Endodermal cell (in vitro differentiated cells): ENCODE data around the gene DDX39B. TPM values are rescaled to one million over a fixed set of nuclear protein-coding genes. Genes with fewer than 3 reads are reported as not detected.

Experiments
- DNase-seq: peaks from one replicate; pipeline ENCODE4 v3.0.0-alpha.2; 2017
- H3K27ac ChIP-seq: 2 replicates; pipeline ENCODE4 v1.5.1; 2013; ENCODE audit warnings: mild to moderate bottlenecking, low read depth, low read length, moderate library complexity
- H3K27me3 ChIP-seq: 2 replicates; pipeline ENCODE4 v1.6.1; 2013; ENCODE audit warnings: mild to moderate bottlenecking, low read length, moderate library complexity; ENCODE audit not compliant: insufficient read depth, control insufficient read depth, poor library complexity, severe bottlenecking
- H3K36me3 ChIP-seq: 2 replicates; pipeline ENCODE4 v1.7.0; 2013; ENCODE audit warnings: mild to moderate bottlenecking, low read length, moderate library complexity; ENCODE audit not compliant: control insufficient read depth, insufficient read depth
- H3K4me1 ChIP-seq: one replicate; pipeline ENCODE4 v1.7.0; 2013; ENCODE audit warnings: low read length; ENCODE audit not compliant: control insufficient read depth, insufficient read depth
- H3K4me3 ChIP-seq: 2 replicates; pipeline ENCODE4 v1.5.1; 2013; ENCODE audit warnings: mild to moderate bottlenecking, low read length, moderate library complexity
- H3K9ac ChIP-seq: 2 replicates; pipeline ENCODE4 v1.6.1; 2013; ENCODE audit warnings: mild to moderate bottlenecking, low read length, moderate library complexity; ENCODE audit not compliant: poor library complexity, severe bottlenecking; ENCODE audit errors: extremely low read depth
- H3K9me3 ChIP-seq: 2 replicates; pipeline ENCODE4 v1.6.1; 2013; ENCODE audit warnings: mild to moderate bottlenecking, low read length, moderate library complexity; ENCODE audit not compliant: control insufficient read depth
- H3K27ac Mint-ChIP-seq: 2 replicates; pipeline ENCODE4 v1.8.0; 2020; ENCODE audit warnings: mixed read lengths
- H3K27me3 Mint-ChIP-seq: 2 replicates; pipeline ENCODE4 v1.8.0; 2021; ENCODE audit warnings: mild to moderate bottlenecking, mixed read lengths; ENCODE audit not compliant: insufficient read depth
- H3K36me3 Mint-ChIP-seq: 2 replicates; pipeline ENCODE4 v1.8.0; 2020; ENCODE audit warnings: low read depth, mixed read lengths
- H3K4me1 Mint-ChIP-seq: 2 replicates; pipeline ENCODE4 v1.8.0; 2020; ENCODE audit warnings: mixed read lengths
- H3K4me3 Mint-ChIP-seq: 2 replicates; pipeline ENCODE4 v1.8.0; 2020; ENCODE audit warnings: mild to moderate bottlenecking, moderate library complexity, mixed read lengths
- H3K9me3 Mint-ChIP-seq: 2 replicates; pipeline ENCODE4 v1.8.0; 2020; ENCODE audit warnings: mild to moderate bottlenecking, mixed read lengths
- CTCF ChIP-seq: fragments of 200-600 bp; sonication (generic); conservative IDR thresholded peaks from 2 replicates; pipeline ENCODE4 v1.5.0; 2021; ENCODE audit warnings: antibody characterized with exemption, mild to moderate bottlenecking
- WGBS, 2 experiments: methylation state at CpG; one replicate each; pipeline versions ENCODE4 v1.1.5 to v1.1.7; 2013; ENCODE audit warnings: missing lambda C conversion rate in 2 of 2, mixed read lengths in 1 of 2; ENCODE audit not compliant: insufficient coverage in 1 of 2, insufficient read length in 1 of 2; 5-methylcytosine and 5-hydroxymethylcytosine counted together
- total RNA-seq, 2 donors: library from RNA; stranded (reverse); fragmentation: NEBNext Ultra II Directional in 1 of 2; extraction: Animal tissue kit (Norgen Biotek cat#: 25700) in 1 of 2; gene quantifications; 2 replicates in 1 of 2; 3 replicates in 1 of 2; pipeline ENCODE4 v1.2.1, GENCODE V29; 2021

Gene DDX39B
- total RNA-seq, 2 donors from 2014 or later, result 572 to 654 TPM

DNA sequence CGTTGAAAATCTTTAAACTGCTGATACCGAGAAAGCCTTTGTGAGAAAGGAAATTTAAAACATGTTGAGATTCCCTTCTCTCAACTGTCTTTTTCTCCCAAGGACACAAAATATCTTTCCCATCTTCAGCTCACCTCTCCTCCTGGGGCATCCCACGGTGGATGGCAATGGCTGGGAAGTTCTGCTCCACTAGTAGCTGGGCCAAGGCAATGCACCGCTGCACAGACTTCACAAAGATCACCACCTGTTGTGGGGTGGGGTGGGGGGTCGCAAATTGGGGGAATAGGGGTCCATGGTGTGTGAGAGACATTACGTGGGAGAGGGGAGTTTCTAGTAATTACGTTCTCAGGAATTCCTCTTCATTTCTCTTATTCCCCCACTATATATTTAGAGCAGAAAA lies 10.6 kb downstream of the DDX39B start:
- Mint-ChIP-seq H3K27me3 (no peaks in the 10 kb centered on the region), H3K4me1 (peaks cover 21% of the 10 kb centered on the region), H3K4me3 (no peak overlapping the region), H3K36me3 (peaks cover 62% of the 10 kb centered on the region), H3K27ac (peak overlapping the region; percentile 82), H3K9me3 (no peaks in the 10 kb centered on the region)
- Histone ChIP-seq H3K9me3 (no peaks in the 10 kb centered on the region), H3K4me3 (no peak overlapping the region), H3K36me3 (peaks cover 67% of the 10 kb centered on the region), H3K27me3 (no peaks in the 10 kb centered on the region), H3K27ac (no peak overlapping the region), H3K9ac (no peak overlapping the region), H3K4me1 (no peaks in the 10 kb centered on the region)
- DNase-seq, result no peak
- WGBS, 2 experiments, result 95 to 98% methylated on average over 2 to 6 of the region's 7 CpGs
- TF ChIP-seq CTCF, result no peak

DNA sequence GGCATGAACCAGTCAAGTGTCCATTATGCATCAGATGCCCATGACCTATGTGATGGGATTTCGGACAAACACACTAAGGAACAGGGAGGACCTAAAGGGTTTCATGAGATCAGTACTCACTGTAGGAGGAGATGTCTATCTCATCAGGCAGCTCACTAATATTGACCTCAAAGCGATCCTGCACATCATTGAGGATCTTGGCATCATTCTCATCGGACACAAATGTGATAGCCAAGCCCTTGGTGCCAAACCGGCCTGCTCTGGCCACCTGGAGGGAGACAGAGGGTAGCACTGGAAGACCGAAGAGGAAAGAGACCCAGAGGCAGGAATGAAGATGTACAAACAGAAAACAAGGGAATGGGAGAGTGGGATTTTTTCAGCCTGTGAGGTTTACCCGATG lies 11.1 kb downstream of the DDX39B start:
- H3K27me3 ChIP-seq, result no peaks in the 10 kb centered on the region
- Mint-ChIP-seq H3K27me3 (no peaks in the 10 kb centered on the region), H3K4me3 (no peak overlapping the region), H3K4me1 (peaks cover 17% of the 10 kb centered on the region), H3K27ac (peak overlapping the region; percentile 82), H3K36me3 (peaks cover 57% of the 10 kb centered on the region), H3K9me3 (no peaks in the 10 kb centered on the region)
- peak; percentile 37 for TF ChIP-seq CTCF
- no peaks in the 10 kb centered on the region for H3K4me1 ChIP-seq
- DNase-seq, result peak; percentile 60
- H3K9me3 ChIP-seq, result no peaks in the 10 kb centered on the region
- peaks cover 62% of the 10 kb centered on the region for H3K36me3 ChIP-seq
- no peak overlapping the region for H3K9ac ChIP-seq
- H3K4me3 ChIP-seq, result no peak overlapping the region
- 90 to 95% methylated on average over 6 of the region's 6 CpGs for WGBS, 2 experiments
- H3K27ac ChIP-seq, result no peak overlapping the region

GRCh38 chr6:31529329-31530150 lies 12.3 kb downstream of the DDX39B start:
- peak; percentile 84 for DNase-seq
- Mint-ChIP-seq H3K27me3 (no peaks in the 10 kb centered on the region), H3K4me1 (peaks cover 17% of the 10 kb centered on the region), H3K4me3 (no peak overlapping the region), H3K27ac (peak overlapping the region; percentile 92), H3K36me3 (peaks cover 46% of the 10 kb centered on the region), H3K9me3 (no peaks in the 10 kb centered on the region)
- no peak for TF ChIP-seq CTCF
- WGBS, 2 experiments, result 79 to 93% methylated on average over 3 to 12 of the region's 12 CpGs
- no peaks in the 10 kb centered on the region for H3K9me3 ChIP-seq
- peak overlapping the region; percentile 41 for H3K27ac ChIP-seq
- no peak overlapping the region for H3K9ac ChIP-seq
- peaks cover 50% of the 10 kb centered on the region for H3K36me3 ChIP-seq
- no peak overlapping the region for H3K4me3 ChIP-seq
- no peaks in the 10 kb centered on the region for H3K27me3 ChIP-seq
- no peaks in the 10 kb centered on the region for H3K4me1 ChIP-seq
